Activated T-helper 17 cell treated with anti-CD3 and anti-CD28 coated beads, Interleukin-2, amount 50 U/mL, for 72 hours (primary cell): ENCODE results near the gene PRPF4. TPM values are rescaled to one million over a fixed set of nuclear protein-coding genes. Genes with fewer than 3 reads are reported as not detected.
"Not testable (repeated sequence)": the region's sequence is repeated elsewhere in the genome, so short reads cannot be mapped to it uniquely, and the experiment has no call there.

Experiments
- ATAC-seq: fragments of 150-1000 bp; cut with Tn5 transposase; replicated peaks from 2 replicates; pipeline ENCODE4 v1.10.0; 2021; ENCODE audit warnings: mild to moderate bottlenecking, moderate library complexity
- H3K27ac Mint-ChIP-seq: one replicate; pipeline ENCODE4 v1.8.0; 2022; ENCODE audit warnings: mixed read lengths
- H3K27me3 Mint-ChIP-seq: one replicate; pipeline ENCODE4 v1.8.0; 2022; ENCODE audit warnings: mixed read lengths
- H3K36me3 Mint-ChIP-seq: one replicate; pipeline ENCODE4 v1.8.0; 2022; ENCODE audit warnings: low read depth, mild to moderate bottlenecking, mixed read lengths
- H3K4me1 Mint-ChIP-seq: one replicate; pipeline ENCODE4 v1.8.0; 2022; ENCODE audit warnings: mixed read lengths
- H3K4me3 Mint-ChIP-seq: one replicate; pipeline ENCODE4 v1.8.0; 2022; ENCODE audit warnings: mild to moderate bottlenecking, mixed read lengths
- H3K9me3 Mint-ChIP-seq: one replicate; pipeline ENCODE4 v1.8.0; 2022; ENCODE audit warnings: mixed read lengths
- total RNA-seq, 2 donors: library from RNA; stranded (reverse); gene quantifications; one replicate each; pipeline ENCODE4 v1.2.3, GENCODE V29; 2022

The PRPF4 gene
- total RNA-seq, result 10 to 100 TPM; 41.3 to 51.1 TPM

DNA sequence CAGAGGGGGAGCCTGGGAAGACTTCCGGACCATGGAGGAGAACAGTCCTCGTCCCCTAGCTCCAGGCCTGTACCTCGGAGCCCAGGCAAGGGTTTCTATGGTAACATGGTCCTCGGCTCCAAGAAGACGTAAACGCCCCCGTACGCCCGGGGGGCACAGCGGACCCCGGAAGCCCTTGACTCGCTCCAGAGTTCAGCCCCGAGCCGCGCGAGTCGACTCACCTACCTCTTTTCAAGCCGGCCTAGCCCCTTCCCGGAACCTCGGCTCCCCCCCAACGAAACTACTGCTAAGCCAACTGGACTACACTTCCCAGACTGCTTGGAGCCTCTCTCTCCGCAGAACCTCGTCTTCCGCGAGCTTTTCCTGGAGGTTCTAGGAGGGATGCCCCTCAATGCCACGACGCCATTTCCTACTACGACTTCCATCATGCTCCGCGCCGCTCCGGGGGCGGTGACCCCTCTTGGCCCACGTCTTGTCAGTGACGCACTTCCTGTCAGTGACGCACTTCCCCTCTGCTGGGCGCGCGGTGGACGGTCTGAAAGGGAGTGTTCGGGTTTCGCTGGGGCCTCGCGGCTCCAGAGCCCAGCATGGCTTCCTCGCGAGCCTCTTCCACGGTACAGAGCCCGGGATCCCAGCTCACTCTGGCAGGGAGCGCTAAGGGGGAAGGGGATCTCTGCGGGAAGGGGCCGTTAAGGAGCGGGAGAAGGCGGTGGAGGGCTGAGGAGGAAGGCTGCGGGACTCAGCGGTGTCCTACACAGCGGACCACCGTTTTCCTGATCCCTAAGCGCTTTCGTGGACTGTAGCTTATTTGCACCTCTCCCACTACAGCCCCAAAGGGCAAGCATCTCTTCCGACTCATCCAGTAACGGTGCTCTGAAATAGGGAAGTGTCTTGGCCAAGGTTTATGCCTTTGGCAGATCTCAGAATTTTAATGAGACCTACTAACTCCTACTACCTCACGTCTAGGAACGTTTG lies at the start of gene PRPF4, which contains the start of gene CDC26:
TSS of gene PRPF4 (plus strand) at position 502 of the 975 bp plus-strand sequence. CDS start at position 588, 86 bp downstream.
TSS of gene CDC26 (minus strand) at position 416 of the 975 bp plus-strand sequence. CDS start 3,065 bp downstream, outside the sequence.
- Mint-ChIP-seq H3K27me3 (no peaks in the 10 kb centered on the region), H3K9me3 (no peaks in the 10 kb centered on the region)
- peak; percentile 97 for ATAC-seq

DNA sequence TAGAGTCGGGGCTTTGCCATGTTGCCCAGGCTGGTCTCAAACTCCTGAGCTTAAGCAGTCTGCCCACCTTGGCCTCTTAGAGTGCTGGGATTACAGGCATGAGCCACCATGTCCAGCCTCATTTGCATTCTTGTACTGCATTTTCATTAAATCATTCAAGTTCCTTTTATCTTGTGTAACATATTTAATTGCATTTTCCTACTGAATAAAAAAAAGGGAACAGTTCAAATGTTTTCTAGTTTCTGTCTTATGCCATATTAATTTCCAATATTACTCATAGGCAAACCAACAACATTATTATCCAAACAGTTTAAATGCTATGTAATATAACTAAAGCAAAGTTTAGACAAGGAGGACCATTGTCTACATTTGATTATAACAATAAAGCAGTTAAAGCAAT lies 48.0 kb upstream of the PRPF4 start:
- Mint-ChIP-seq H3K9me3 (no peaks in the 10 kb centered on the region), H3K27ac (no peak overlapping the region), H3K27me3 (no peaks in the 10 kb centered on the region), H3K4me1 (peaks cover 7% of the 10 kb centered on the region), H3K4me3 (no peak overlapping the region), H3K36me3 (peaks cover 9% of the 10 kb centered on the region)
- ATAC-seq, result no peak

More for the DNA sequence above, at the start of gene PRPF4, which contains the start of gene CDC26:
- Mint-ChIP-seq H3K27ac (no peak within 1 kb of the TSS), H3K4me3 (no peak within 1 kb of the TSS), H3K36me3 (peaks cover 26% of the 10 kb centered on the region), H3K4me1 (peaks cover 27% of the 10 kb centered on the region)

DNA sequence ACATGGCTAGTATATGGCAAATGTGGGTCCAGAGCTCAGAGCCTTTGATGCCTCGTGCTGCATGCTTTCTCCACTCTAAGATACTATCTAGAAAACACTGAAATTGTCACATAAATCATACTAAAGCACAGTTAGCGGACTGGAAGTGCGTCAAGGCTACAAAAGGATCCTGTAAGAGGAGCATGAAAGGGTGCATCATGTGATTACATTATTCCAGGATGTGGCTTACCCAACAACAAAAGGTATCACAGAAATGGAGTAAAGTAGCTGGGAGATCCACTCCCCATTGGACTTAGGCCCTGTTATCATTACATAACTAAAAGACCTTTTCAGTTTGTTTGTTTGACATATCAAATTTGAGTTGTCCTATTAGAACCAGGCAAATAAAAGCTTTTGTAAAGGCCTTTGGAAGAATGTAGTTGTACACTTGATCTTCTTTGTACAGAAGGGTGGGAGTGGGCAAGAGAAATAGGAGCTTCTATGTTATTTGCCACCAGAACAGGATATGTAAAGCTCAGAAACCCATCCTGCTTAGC lies 47.3 kb upstream of the PRPF4 start:
- H3K4me3 Mint-ChIP-seq, result no peak overlapping the region
- no peaks in the 10 kb centered on the region for H3K27me3 Mint-ChIP-seq
- no peak overlapping the region for H3K27ac Mint-ChIP-seq
- H3K9me3 Mint-ChIP-seq, result no peaks in the 10 kb centered on the region
- peaks cover 9% of the 10 kb centered on the region for H3K36me3 Mint-ChIP-seq
- ATAC-seq, result no peak
- H3K4me1 Mint-ChIP-seq, result peaks cover 12% of the 10 kb centered on the region

DNA sequence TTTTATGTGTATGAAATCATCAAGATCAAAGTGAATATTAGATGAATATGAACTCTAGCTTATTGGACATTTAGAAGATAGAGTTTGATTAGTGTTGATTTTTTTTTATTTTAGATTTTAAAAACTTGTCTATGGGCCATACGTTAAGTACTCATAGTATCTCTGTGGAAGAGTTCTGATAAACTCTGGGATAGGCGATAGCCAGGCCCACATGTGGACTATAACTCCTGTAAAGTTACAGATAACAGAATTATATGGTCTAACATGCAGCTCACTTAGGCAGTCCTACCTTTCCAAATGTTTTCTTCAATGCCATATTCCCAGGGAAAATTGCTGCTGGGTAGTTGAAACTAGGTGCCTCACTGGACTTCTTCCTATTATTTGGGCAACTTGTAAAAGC lies 43.8 kb upstream of the PRPF4 start:
- H3K27me3 Mint-ChIP-seq, result no peaks in the 10 kb centered on the region
- H3K4me1 Mint-ChIP-seq, result peaks cover 15% of the 10 kb centered on the region
- H3K36me3 Mint-ChIP-seq, result no peaks in the 10 kb centered on the region
- no peak overlapping the region for H3K4me3 Mint-ChIP-seq
- no peak for ATAC-seq
- H3K27ac Mint-ChIP-seq, result no peak overlapping the region
- H3K9me3 Mint-ChIP-seq, result no peaks in the 10 kb centered on the region

DNA sequence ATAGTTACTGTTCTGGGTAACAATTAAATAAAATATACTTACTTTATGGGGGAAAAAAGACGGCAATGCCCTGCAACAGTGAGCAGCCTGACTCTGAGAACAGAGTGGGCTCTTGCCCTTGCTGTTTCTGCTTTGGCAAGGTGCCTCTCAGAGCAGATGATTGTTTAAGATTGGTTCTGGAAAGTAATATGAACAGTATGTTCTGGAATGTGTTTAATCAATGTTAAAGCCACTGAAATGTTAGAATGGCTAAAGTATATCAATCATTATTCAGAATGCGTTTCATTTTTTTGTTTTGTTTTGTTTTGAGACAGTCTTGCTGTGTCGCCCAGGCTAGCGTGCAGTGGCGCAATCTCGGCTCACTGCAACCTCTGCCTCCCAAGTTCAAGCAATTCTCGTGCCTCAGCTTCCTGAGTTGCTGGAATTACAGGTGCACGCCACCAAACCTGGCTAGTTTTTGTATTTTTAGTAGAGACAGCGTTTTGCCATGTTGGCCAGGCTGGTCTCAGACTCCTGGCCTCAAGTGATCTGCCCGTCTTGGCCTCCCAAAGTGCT lies 39.7 kb upstream of the PRPF4 start:
- not testable (repeated sequence) for H3K9me3 Mint-ChIP-seq, H3K36me3 Mint-ChIP-seq, ATAC-seq, H3K4me3 Mint-ChIP-seq, H3K27me3 Mint-ChIP-seq
- Mint-ChIP-seq H3K27ac (peak overlapping the region; percentile 47), H3K4me1 (peaks cover 14% of the 10 kb centered on the region)

DNA sequence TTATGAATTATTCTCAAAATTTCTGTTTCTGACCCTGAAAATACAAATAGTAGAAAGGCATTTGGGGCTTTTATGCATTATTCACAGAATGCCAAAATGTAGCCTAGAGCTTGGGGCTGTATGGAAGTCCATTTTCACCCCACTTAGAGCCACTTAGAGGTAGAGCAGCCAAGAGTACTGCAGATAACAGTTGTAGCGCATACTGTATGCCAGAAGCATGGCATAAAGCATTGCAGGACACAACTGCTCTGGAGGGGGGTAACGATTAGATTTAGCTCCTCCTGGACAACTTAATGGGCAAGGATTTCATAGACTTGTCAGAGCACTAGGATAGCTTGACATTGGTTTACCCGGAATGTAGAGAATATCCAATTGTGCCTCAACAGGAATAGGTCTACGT lies 38.4 kb upstream of the PRPF4 start:
- Mint-ChIP-seq H3K9me3 (no peaks in the 10 kb centered on the region), H3K4me1 (peaks cover 14% of the 10 kb centered on the region), H3K4me3 (no peak overlapping the region), H3K36me3 (no peaks in the 10 kb centered on the region), H3K27ac (no peak overlapping the region), H3K27me3 (no peaks in the 10 kb centered on the region)
- no peak for ATAC-seq

DNA sequence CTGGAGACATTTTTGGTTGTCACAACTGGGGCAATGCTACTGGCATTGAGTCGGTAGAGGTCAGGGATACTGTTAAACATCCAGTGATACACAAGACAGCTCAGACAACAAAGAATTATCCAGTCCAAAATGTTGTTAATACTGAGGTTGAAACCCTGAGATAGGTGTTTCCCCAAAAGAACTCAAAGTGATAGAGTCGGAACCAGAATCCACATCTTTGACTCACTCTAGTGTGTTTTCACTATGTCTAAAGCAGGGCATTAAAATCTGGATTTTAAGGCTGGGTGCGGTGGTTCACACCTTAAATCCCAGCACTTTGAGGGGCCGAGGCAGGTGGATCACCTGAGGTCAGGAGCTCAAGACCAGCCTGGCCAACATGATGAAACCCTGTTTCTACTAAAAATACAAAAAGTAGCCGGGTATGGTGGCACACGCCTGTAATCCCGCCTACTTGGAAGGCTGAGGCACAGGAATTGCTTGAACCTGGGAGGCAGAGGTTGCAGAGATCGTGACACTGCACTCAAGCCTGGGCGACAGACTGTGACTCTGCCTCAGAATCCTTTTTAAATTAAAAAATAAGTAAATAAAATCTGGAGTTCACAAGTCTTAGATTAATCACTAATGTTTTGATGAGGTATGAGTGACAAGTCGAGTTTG lies 37.1 kb upstream of the PRPF4 start:
- ATAC-seq, result peak; percentile 57
- H3K4me1 Mint-ChIP-seq, result peaks cover 7% of the 10 kb centered on the region
- H3K27ac Mint-ChIP-seq, result no peak overlapping the region
- no peaks in the 10 kb centered on the region for H3K36me3 Mint-ChIP-seq
- H3K9me3 Mint-ChIP-seq, result no peaks in the 10 kb centered on the region
- H3K4me3 Mint-ChIP-seq, result no peak overlapping the region
- H3K27me3 Mint-ChIP-seq, result no peaks in the 10 kb centered on the region

DNA sequence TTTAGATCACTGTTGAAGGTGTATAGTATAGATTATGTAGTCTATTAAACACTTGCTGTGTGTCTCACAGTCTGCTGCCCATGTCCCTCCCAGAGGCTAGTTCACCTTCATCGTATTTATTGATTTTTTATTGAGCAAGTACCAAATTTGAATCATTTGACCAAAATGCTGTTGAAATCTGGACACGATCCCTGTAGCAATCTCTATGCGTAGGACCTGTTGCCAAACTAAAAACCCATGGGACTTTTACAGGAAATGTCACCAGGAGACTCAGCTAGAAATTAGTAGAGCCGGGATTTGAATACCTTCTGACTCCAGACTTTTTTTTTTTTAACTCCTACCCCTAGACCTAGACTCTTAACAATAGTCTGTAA lies 36.6 kb upstream of the PRPF4 start:
- no peaks in the 10 kb centered on the region for H3K27me3 Mint-ChIP-seq
- H3K36me3 Mint-ChIP-seq, result no peaks in the 10 kb centered on the region
- no peak overlapping the region for H3K4me3 Mint-ChIP-seq
- H3K4me1 Mint-ChIP-seq, result peaks cover 7% of the 10 kb centered on the region
- no peak overlapping the region for H3K27ac Mint-ChIP-seq
- no peak for ATAC-seq
- H3K9me3 Mint-ChIP-seq, result no peaks in the 10 kb centered on the region

DNA sequence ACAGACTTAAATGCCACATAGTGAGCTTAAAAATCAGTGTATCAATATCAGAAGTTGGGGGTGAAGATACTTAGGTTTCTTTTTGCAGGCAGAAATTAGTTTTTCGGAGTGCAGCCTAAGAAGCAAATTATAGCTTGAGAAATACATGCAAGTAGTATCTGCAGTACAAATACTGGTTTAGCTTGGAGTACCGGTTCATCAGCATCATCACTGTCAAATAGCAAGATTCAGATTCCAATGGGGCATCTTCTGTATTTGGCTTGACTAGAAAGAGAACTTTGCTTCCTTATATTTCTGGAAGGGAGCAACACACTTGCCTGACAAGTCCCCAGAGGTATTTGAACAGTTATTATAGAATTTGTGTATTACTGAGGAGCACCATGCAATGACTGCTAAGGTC lies 34.3 kb upstream of the PRPF4 start:
- Mint-ChIP-seq H3K9me3 (no peaks in the 10 kb centered on the region), H3K36me3 (no peaks in the 10 kb centered on the region), H3K27me3 (no peaks in the 10 kb centered on the region), H3K27ac (no peak overlapping the region), H3K4me1 (peaks cover 4% of the 10 kb centered on the region), H3K4me3 (no peak overlapping the region)
- ATAC-seq, result no peak

DNA sequence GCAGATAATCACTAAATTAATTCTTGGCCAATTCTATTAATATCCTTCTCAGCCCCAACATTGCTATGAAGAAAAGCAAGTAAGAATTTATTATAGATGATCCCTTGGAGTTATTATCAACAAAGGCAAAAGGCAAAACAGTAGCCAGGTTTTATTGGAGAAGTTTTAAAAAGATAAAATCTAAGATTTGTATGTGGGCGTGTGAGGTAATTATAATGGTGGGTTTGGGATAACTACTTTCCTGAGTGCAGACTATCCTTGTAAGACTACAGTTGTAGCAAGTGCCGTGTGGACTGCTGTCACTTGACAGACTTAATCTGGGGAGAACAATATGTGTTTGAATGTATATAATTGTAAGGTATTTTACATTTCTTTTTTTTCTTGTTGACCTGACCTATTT lies 30.9 kb upstream of the PRPF4 start:
- Mint-ChIP-seq H3K36me3 (no peaks in the 10 kb centered on the region), H3K27me3 (no peaks in the 10 kb centered on the region), H3K4me1 (no peaks in the 10 kb centered on the region), H3K27ac (no peak overlapping the region), H3K9me3 (no peaks in the 10 kb centered on the region), H3K4me3 (no peak overlapping the region)
- no peak for ATAC-seq

DNA sequence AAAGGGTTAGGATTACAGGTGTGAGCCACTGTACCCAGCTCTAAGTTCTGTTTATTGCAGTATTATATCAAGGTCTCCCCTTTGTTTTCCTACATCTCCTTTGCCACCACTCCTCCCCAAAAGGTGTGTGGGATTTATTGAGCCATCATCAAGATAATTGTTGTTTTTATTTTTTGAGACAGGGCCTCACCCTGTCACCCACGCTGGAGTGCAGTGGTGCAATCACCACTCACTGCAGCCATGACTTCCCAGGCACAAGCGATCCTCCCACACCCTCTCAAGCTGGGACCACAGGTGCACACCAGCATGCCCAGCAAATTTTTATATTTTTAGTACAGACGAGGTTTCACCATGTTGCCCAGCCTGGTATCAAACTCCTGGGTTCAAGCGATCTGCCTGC lies 29.6 kb upstream of the PRPF4 start:
- no peak for ATAC-seq
- H3K36me3 Mint-ChIP-seq, result no peaks in the 10 kb centered on the region
- no peaks in the 10 kb centered on the region for H3K9me3 Mint-ChIP-seq
- H3K27ac Mint-ChIP-seq, result no peak overlapping the region
- no peaks in the 10 kb centered on the region for H3K4me1 Mint-ChIP-seq
- no peak overlapping the region for H3K4me3 Mint-ChIP-seq
- H3K27me3 Mint-ChIP-seq, result no peaks in the 10 kb centered on the region

DNA sequence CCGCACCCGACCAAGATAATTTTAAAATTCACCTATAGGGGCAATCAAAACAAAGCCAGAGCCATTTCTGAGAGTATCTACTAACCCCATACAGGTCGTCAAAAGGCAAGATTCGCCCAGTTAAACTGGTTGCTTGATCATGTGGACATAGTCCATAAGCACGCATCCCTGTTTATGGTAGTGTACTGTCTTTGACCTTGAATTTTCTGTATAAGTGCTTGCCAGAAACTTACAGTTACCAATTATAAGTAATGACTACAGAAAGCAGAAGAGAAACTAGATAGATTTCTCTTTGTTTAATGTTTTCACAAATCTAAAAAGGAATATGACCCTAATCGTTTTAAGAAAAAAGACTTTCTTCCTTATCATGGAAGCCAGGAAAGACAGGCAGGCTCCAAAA lies 28.5 kb upstream of the PRPF4 start:
- Mint-ChIP-seq H3K9me3 (no peaks in the 10 kb centered on the region), H3K4me1 (no peaks in the 10 kb centered on the region), H3K4me3 (no peak overlapping the region), H3K27me3 (no peaks in the 10 kb centered on the region), H3K27ac (no peak overlapping the region), H3K36me3 (no peaks in the 10 kb centered on the region)
- no peak for ATAC-seq

DNA sequence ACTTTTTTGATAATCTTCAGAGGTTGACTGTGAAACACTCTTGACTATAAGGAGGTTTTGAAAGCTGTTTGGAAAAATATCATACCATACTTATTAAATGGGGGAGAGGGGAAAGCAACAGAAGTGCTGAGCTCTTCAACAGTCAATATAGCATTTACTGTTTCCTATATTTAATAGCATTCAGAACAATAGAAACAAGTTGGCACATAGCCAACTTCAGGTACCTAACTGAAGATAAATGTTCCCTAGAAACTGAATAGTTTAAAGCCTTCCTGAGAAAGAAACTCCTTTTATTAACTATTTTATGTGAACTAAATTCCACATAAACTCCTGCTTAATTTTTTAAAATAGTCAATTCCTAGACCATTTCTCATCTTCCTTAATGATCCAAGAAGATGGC lies 27.8 kb upstream of the PRPF4 start:
- no peak for ATAC-seq
- Mint-ChIP-seq H3K9me3 (no peaks in the 10 kb centered on the region), H3K4me1 (no peaks in the 10 kb centered on the region), H3K4me3 (no peak overlapping the region), H3K36me3 (no peaks in the 10 kb centered on the region), H3K27ac (no peak overlapping the region), H3K27me3 (no peaks in the 10 kb centered on the region)

DNA sequence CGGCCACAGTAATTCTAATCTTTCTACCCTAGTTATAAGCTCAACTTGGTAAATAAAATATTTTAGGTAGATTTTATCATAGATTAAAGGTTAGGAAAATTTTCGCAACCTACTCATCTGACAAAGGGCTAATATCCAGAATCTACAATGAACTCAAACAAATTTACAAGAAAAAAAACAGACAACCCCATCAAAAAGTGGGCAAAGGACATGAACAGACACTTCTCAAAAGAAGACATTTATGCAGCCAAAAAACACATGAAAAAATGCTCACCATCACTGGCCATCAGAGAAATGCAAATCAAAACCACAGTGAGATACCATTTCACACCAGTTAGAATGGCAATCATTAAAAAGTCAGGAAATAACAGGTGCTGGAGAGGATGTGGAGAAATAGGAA lies 25.8 kb upstream of the PRPF4 start:
- H3K36me3 Mint-ChIP-seq, H3K4me1 Mint-ChIP-seq, ATAC-seq, H3K27ac Mint-ChIP-seq, H3K4me3 Mint-ChIP-seq, H3K9me3 Mint-ChIP-seq, H3K27me3 Mint-ChIP-seq: not testable (repeated sequence)
